ENCODE measurements around the gene UNC13D. TPM values are rescaled to one million over a fixed set of nuclear protein-coding genes. Genes with fewer than 3 reads are reported as not detected.

The UNC13D gene
- 2.9 to 5.0 TPM (median 4.2 TPM) in 5 replicates for total RNA-seq (2022; extraction: Qiagen RNA extraction; ENCODE audit: low read depth)

DNA sequence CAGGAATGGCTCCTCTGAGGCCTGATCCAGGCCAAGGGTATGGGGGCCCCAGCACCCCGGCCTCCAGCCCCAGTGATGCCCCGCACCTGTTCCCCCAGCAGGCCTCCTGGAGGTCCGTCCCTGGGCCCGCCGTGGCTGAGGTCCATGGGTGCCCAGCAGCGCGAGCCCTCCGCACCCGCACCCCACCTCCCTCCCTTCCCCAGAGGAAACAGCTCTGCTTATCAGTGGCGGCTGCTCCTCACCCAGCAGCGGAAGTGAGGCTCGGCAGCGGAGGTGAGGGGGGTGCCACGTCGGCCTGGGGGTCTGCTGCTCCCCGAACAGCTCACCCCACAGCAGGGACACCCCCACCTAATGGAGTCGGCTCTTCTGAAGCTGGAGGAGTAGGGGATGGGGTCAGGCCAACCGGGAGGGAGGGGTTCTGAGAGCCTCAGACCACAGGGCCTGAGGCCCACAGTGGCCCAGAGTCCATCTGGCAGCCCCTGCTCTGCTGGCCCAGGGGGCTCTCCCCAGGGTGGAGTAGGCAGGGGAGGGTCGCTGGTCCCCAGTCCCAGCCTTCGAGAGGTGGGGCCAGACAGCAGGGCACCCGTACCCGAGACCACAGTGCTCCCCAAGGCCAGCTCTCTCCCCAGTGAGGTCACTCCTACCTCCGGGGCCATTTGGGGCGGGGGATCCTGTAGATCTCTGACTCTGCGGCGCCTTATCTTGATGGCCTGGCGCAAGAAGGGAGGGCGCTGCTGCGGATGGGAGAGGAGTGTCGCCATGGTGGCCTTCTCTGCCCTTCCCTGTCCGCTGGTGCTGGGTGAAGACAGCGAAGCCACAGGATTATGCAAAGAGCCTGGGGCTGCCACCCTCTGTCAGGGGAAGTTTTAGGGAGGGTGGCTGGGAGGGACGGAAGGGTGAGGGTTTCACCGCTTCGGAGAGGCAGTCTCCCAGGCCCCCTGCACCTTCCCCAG, at the start of gene UNC13D:
TSS of gene UNC13D (minus strand) at position 828 of the 953 bp plus-strand sequence. CDS start at position 761, 67 bp downstream.

DNA sequence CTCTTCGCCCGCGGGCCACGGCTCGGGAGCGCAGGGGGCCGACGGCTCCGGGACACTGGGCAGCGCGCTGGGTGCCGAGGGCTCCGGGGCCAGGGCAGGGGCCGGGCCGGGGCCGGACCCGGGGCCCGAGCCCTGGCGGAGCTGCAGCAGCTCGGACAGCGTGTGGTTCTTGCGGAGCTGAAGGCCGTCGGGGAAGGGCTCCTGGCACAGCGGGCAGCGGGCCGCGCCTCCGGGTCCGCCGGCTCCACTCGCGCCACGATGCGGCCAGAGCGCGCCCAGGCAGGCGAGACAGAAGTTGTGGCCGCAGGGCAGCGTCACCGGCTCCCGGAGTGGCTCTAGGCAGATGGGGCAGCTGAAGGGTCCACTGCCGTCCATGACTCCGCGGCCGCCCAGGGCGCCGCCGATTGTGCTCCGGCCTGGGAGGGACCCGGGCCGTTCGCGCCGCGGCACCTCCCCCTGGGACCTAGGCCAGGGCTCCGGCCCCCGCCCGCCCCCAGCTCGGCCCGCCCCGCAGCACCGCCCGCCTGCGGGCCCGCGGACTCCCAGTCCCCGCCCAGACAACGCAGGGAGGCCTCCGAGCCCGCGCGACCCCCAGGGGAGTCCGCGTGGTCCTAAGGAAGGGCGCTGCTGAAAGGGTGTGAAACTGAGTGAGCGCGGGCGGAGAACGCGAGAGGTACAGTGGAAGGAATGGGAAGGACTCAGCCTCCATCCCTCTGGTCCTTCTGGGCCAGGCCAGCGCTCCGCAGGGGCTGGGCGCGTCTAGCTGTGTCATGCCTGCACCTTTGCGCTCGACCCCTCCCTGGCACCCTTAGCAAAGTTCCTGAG, 34.2 kb upstream of the UNC13D start, which contains the start of gene TRIM47:
TSS of gene TRIM47 (minus strand) at position 408 of the 825 bp plus-strand sequence. CDS start at position 375, 33 bp downstream.

DNA sequence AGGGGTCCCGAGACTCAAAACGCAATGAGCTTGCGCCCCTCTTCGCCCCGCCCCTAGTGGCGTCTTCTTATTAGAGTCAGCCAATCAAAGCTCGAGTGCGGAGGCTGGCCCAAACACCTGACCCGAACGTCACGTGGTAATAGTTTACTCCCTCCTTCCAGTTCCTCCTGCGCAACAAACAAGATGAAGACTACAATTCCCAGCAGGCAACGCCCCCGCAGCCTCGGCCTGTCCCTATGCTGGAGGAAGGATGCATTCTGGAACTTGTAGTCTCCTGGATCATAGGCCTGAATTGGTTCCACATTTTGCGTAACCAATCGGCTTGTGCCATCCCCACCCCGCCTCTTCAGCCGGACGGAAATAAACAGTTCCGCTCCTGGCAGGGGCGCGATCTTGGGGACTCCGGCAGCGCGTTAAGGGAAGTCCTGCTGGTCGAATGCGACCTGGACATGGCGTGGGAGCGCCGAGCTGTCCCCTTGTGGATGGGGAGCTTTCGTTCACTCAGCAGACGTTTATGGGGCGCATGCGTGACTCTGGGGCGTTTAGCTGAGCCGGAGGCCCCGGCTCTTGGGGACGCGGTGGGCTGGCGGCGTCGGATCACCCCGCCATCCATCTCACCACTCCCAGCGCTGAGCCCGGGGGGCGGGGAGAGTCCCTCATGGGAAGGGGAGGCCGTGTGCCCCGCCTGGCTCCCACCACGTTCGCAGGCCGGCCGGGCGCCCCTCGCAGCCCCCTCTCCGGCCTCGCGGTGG, 11.3 kb upstream of the UNC13D start, which contains the start of gene WBP2:
TSS of gene WBP2 (minus strand) at position 26 of the 752 bp plus-strand sequence. CDS start 38 bp downstream, outside the sequence.

DNA sequence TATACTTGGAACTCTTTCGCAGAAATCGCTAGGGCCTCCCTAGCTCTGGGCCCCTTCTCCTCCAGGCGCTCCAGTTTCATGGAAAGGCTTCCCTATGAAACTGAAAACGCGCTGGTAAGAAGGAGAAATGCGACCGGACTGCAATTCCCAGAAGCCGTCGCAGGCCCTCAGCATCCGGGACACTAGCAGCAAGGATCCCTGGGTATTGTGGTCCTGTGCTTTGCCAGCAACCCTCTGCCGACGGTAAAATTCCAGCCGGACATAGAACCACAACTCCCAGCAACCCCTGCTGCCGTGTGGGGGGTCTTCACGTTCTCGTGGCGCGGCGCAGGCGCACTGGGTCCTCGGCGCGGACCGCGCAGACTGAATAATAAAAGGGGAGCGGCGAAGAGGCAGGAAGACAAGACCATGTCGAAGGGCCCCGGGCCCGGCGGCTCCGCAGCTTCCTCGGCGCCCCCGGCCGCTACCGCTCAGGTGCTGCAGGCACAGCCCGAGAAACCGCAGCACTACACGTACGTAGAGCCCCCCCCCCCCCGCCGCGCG, 59.7 kb downstream of the UNC13D start, which contains the start of gene UNK:
TSS of gene UNK (plus strand) at position 334 of the 543 bp plus-strand sequence. CDS start at position 409, 75 bp downstream.

Other genes starting within 250 kb of the UNC13D start
- gene SMIM5, start 211.0 kb downstream of the UNC13D start, total RNA-seq (2022; extraction: Qiagen RNA extraction; ENCODE audit: low read depth), result 0.43 to 0.81 TPM (median 0.52 TPM) in 5 replicates
- gene RECQL5, start 177.2 kb downstream of the UNC13D start, total RNA-seq (2022; extraction: Qiagen RNA extraction; ENCODE audit: low read depth), result 24.2 to 31.8 TPM (median 26.8 TPM) in 5 replicates
- 96.6 to 129 TPM (median 102 TPM) in 5 replicates for gene SAP30BP, start 177.1 kb downstream of the UNC13D start, total RNA-seq (2022; extraction: Qiagen RNA extraction; ENCODE audit: low read depth)
- 38.3 to 62.6 TPM (median 49.8 TPM) in 5 replicates for gene ITGB4, start 122.9 kb downstream of the UNC13D start, total RNA-seq (2022; extraction: Qiagen RNA extraction; ENCODE audit: low read depth)
- 45.6 to 76.1 TPM (median 66.2 TPM) in 5 replicates for gene GALK1, start 79.2 kb downstream of the UNC13D start, total RNA-seq (2022; extraction: Qiagen RNA extraction; ENCODE audit: low read depth)
- gene UNK, start 59.6 kb downstream of the UNC13D start, total RNA-seq (2022; extraction: Qiagen RNA extraction; ENCODE audit: low read depth), result 26.2 to 32.7 TPM (median 28.4 TPM) in 5 replicates
- gene WBP2, start 10.9 kb upstream of the UNC13D start, total RNA-seq (2022; extraction: Qiagen RNA extraction; ENCODE audit: low read depth), result 93.8 to 114 TPM (median 97.0 TPM) in 5 replicates
- 105 to 184 TPM (median 149 TPM) in 5 replicates for gene TRIM47, start 34.2 kb upstream of the UNC13D start, total RNA-seq (2022; extraction: Qiagen RNA extraction; ENCODE audit: low read depth)
- gene TRIM65, start 52.5 kb upstream of the UNC13D start, total RNA-seq (2022; extraction: Qiagen RNA extraction; ENCODE audit: low read depth), result 31.8 to 44.1 TPM (median 37.8 TPM) in 5 replicates
- gene MRPL38, start 60.5 kb upstream of the UNC13D start, total RNA-seq (2022; extraction: Qiagen RNA extraction; ENCODE audit: low read depth), result 101 to 130 TPM (median 117 TPM) in 5 replicates
- gene FBF1, start 96.6 kb upstream of the UNC13D start, total RNA-seq (2022; extraction: Qiagen RNA extraction; ENCODE audit: low read depth), result 7.9 to 11.2 TPM (median 8.6 TPM) in 5 replicates
- 13.1 to 17.1 TPM (median 15.3 TPM) in 5 replicates for gene ACOX1, start 134.8 kb upstream of the UNC13D start, total RNA-seq (2022; extraction: Qiagen RNA extraction; ENCODE audit: low read depth)
- 22.4 to 27.3 TPM (median 24.9 TPM) in 5 replicates for gene TEN1, start 134.8 kb upstream of the UNC13D start, total RNA-seq (2022; extraction: Qiagen RNA extraction; ENCODE audit: low read depth)
- gene CDK3, start 156.5 kb upstream of the UNC13D start, total RNA-seq (2022; extraction: Qiagen RNA extraction; ENCODE audit: low read depth), result 3.7 to 5.7 TPM (median 5.2 TPM) in 5 replicates
- 11.9 to 17.5 TPM (median 15.2 TPM) in 5 replicates for gene EVPL, start 182.9 kb upstream of the UNC13D start, total RNA-seq (2022; extraction: Qiagen RNA extraction; ENCODE audit: low read depth)
- gene SRP68, start 228.1 kb upstream of the UNC13D start, total RNA-seq (2022; extraction: Qiagen RNA extraction; ENCODE audit: low read depth), result 86.5 to 92.3 TPM (median 88.2 TPM) in 5 replicates
- gene GALR2, start 230.4 kb upstream of the UNC13D start, total RNA-seq (2022; extraction: Qiagen RNA extraction; ENCODE audit: low read depth), result 0.77 to 1.7 TPM (median 1.4 TPM) in 5 replicates
- 0.40 to 0.76 TPM (median 0.59 TPM) in 5 replicates for gene ZACN, start 234.8 kb upstream of the UNC13D start, total RNA-seq (2022; extraction: Qiagen RNA extraction; ENCODE audit: low read depth)

Measured in A549 treated with CpdA at 1 μM for 4 hours (cell line).